Stimulated activated CD4-positive, alpha-beta T cell treated with anti-CD3 and anti-CD28 coated beads, TNF-alpha, amount 100 ng/mL, for 1 hour (primary cell): Measurements from ENCODE around the gene PSME2.
A peak's percentile ranks its signal among the peaks of the same experiment; 100 is the strongest.

Source experiments
- DNase-seq, 3 donors: peaks; one replicate each; pipeline ENCODE4 v3.0.0-alpha.2; 2020; ENCODE audit warnings: low read depth in 3 of 3, low spot score in 1 of 3

Gene PSME2

GRCh38 chr14:24136684-24137528, 9.5 kb downstream of the PSME2 start:
- no peak for DNase-seq

DNA sequence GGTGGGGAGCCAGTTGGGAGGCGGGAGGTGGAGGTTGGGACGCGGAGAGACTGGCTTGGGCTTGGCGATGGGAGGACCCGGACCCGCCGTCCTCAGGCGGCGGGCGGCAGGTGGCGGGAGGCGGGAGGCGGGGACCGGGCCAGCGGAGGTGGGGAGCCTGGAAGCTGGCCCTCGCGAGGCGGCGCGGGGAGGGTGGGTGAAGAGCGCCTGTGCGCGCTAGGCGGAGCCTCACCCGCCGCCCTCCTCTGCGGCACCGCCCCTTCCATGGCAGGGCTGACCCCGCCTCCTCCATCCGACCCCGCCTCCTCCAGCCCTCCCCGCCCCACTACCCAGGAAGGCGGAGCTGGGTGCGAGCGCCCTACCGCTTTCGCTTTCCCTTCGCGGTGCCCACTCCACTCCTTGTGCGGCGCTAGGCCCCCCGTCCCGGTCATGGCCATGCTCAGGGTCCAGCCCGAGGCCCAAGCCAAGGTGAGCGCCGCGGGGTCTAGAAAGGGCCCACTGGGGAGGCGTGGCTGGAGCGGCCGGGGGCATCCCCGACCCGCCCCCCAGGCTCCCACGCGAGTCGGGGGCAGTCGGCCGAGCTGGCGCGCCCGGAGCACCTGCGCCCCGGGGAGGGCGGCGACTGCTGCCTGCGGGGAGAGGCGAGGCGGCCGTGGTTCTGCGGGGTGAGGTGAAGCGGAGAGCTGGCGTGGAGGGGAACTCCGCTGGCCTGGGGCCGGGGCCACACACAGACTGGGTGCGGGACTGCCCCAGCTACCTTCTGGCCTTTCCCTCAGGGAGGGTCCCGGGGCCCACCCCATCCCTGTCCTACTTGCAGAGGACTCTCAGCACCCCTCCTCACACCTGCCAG, 10.4 kb downstream of the PSME2 start, which contains the start of gene PSME1:
Gene PSME1 (plus strand): TSS at position 361 of the 850 bp plus-strand sequence. CDS start 69 bp downstream, at position 430.
- peak; percentile 86 to 96 (median 93) for DNase-seq

DNA sequence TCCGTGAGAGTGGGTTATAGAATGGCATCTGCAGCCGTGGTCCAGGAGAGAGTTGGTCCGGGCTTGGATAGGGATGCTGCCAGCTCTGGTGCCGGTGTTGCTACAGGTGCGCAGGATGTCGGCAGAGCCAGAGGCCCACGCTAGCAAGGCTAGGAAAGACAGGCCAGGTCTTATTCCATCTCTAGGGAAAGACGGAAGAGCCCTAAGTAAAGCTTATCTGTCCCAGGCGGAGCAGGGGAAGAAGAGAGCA, 10.9 kb downstream of the PSME2 start:
- DNase-seq, result no peak

DNA sequence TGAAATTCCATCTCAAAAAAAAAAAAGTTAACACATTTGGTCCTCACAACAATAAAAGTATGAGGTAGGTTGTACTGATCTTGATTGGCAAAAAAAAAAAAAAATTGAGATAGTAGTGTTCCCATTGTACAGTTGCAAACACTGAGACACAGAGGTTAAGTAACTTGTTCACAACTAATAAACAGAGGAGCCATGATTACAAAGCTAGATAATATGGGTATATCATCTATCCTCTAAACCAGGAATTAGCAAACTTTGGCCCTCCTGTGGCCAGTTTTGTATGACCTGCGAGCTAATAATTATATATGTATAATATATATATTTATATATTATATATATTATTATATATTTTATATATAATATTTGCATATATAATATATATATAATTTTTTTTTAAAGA, 12.7 kb downstream of the PSME2 start:
- DNase-seq, result no peak

DNA sequence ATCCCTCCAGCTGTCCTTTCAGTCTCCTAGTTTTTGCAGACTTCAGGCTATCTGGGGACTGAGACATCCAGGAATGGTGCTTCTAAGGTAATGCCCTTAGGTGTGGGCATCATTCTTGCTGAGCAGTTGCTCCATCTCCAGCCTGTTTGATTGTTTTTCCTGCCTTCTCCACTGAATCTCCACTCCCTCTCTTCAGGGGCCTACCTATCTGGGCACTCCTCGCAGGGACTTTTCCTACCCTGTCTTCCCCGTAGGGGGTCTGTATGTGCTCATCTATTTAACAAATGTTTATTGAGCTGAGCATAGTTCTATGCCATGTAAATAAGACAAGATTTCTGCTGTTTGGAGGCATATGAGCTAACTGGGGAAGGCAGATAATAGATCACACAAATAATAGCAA, 13.4 kb downstream of the PSME2 start:
- no peak for DNase-seq

DNA sequence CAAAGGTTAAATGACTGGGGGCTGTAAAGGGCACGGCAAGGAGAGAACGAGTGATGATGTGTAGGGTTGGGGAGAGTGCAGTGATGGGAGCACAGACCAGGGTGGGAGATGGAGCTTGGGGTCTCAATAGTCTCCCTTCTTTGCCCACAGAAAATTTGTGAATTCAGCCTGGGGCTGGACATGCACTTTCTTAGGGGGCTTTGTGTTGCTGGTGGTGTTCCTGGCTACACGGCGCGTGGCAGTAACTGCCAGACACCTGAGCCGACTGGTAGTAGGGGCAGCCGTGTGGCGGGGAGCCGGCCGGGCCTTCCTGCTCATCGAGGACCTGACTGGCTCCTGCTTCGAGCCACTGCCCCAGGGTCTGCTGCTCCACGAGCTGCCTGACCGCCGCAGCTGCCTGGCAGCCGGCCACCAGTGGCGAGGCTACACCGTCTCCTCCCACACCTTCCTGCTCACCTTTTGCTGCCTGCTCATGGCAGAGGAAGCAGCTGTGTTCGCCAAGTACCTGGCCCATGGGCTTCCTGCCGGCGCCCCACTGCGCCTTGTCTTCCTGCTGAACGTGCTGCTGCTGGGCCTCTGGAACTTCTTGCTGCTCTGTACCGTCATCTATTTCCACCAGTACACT, 14.2 kb downstream of the PSME2 start:
- peak in 1 of 3 donors; percentile 24 for DNase-seq

DNA sequence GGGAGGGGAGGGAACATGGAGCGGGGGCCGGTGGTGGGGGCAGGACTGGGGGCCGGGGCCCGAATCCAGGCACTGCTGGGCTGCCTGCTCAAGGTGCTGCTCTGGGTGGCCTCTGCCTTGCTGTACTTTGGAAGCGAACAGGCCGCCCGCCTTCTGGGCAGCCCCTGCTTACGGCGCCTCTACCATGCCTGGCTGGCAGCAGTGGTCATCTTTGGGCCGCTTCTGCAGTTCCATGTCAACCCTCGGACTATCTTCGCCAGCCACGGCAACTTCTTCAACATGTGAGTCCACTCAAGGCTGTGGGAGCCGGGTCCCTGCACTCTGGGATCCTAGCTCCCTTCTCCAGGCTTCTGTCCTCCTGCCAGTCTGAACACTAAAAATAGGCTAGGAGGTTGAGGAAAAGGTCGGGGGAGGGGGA, 14.9 kb downstream of the PSME2 start:
- DNase-seq, result no peak

- DNase-seq, result no peak
Measured at GRCh38 chr14:24130717-24131548, 15.5 kb downstream of the PSME2 start.

GRCh38 chr14:24130380-24130716, 16.1 kb downstream of the PSME2 start, which contains the start of gene FITM1:
FITM1 (plus strand) TSS chr14:24130659; CDS start chr14:24131564, 905 bp downstream.
- DNase-seq, result no peak

- DNase-seq, result no peak
Measured at GRCh38 chr14:24129410-24129998, 16.9 kb downstream of the PSME2 start.

DNA sequence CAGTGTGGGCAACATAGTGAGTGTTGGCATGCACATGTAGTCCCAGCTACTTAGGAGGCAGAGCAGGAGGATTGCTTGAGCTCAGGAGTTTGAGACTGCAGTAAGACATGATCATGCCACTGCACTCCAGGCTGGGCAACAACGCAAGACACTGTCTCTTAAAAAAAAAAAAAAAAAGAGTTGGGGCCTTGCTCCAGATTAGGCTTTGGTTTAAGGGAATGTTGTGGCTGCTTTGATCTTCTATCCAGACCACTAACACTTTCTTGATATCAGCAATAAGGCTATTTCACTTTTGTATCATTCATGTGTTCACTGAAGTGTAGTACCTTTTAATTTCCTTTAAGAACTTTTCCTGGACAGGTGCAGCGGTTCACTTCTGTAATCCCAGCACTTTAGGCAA, 18.7 kb downstream of the PSME2 start:
- no peak for DNase-seq

GRCh38 chr14:24126939-24127338, 19.5 kb downstream of the PSME2 start:
- DNase-seq, result no peak

DNA sequence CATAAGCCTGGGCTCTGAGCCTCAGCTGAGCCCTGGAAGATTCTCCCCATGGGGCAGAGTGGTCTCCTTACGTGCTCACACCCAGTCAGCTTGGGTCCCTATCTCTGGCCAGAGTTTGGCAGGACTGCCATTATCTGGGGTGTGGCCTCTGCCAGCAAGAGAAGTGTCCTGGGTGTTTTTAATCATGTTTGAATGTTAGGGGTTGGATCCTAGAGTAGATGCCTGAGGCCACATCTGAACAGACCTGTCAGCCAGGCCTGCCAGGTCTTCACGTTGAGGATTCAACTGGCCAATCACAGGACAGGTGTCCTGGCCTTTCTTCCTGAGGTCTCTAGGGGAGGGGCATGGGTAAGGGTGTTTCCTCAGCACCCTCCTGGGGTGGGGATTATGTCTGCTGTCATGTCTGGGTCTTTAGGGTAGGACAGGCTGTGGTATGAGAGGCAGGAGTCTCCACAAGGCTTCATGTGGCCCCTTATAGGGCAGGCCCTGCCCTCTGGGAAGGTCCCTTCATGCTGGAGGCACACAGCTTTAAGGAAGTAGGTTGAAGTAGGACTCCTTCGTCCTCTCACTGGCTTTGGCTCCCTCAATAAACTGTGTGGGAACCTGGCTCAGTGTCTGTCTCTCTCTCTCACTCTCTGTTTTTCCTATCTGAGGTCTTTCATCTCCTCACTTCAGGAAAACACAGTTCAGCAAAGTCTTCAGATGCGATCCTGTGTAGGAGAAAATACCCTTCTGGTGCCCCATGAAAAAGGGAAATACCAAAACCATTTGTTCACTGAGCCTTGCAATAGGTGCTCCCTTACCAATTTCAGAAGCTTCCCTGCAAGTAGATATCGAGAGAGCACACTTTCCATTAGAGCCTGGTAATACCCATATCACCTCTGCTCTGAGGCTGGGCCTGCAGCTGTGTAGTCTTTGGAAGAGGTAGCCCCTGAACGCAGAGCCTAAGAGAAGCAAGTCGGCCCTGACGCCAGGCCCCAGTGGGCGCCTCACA, 22.7 kb downstream of the PSME2 start:
- DNase-seq, result no peak

- DNase-seq, result no peak
Measured at GRCh38 chr14:24122898-24123297, 23.5 kb downstream of the PSME2 start.

GRCh38 chr14:24122416-24122815, 24.0 kb downstream of the PSME2 start:
- no peak for DNase-seq

DNA sequence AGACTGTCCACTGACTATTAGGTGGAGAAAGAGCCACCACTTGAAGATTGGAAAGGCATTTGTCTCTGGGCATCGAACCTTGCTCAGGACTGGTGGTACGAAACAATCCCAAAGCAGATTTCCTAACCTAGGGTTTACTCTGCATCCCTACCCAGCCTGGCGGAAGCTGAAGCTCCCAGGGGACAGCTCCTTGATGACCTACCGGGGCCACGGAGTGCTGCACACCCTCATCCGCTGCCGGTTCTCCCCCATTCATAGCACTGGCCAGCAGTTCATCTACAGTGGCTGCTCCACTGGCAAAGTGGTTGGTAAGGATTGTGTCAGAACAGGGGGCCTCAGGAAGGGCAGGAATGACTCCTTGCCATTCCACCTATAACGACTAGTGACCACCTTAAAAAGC, 25.2 kb downstream of the PSME2 start:
- DNase-seq, result no peak

DNA sequence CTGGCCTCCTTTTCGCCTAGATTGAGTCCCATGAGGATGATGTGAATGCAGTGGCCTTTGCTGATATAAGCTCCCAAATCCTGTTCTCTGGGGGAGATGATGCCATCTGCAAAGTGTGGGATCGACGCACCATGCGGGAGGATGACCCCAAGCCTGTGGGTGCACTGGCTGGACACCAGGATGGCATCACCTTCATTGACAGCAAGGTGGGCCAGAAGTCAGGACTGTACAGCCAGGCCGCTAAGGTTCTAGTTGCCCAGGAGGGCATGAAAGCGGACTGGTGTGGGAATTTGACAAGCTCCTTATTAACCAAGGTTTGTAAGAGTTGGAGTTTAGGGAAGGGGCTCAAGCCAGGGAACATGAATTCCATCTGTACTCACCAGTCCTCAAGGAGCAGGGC, 26.7 kb downstream of the PSME2 start:
- no peak for DNase-seq

- no peak for DNase-seq
Measured at GRCh38 chr14:24117179-24117578, 29.2 kb downstream of the PSME2 start.

- no peak for DNase-seq
Measured at GRCh38 chr14:24116128-24116814, 30.1 kb downstream of the PSME2 start.
